GM12875 (cell line): Measurements from ENCODE around the gene CCDC85C.

Experiments
- H3K4me3 ChIP-seq: one replicate; pipeline ENCODE4 v1.5.1; 2011; ENCODE audit warnings: low read depth, low read length, control low read depth
- TF ChIP-seq, protein P1 (sequence below): IDR thresholded peaks from 2 replicates; pipeline ENCODE4 v1.5.1; 2011; ENCODE audit warnings: low read depth, mild to moderate bottlenecking, control low read depth, inconsistent platforms, low read length, moderate library complexity, borderline replicate concordance; ENCODE audit not compliant: insufficient read depth

The CCDC85C gene

DNA sequence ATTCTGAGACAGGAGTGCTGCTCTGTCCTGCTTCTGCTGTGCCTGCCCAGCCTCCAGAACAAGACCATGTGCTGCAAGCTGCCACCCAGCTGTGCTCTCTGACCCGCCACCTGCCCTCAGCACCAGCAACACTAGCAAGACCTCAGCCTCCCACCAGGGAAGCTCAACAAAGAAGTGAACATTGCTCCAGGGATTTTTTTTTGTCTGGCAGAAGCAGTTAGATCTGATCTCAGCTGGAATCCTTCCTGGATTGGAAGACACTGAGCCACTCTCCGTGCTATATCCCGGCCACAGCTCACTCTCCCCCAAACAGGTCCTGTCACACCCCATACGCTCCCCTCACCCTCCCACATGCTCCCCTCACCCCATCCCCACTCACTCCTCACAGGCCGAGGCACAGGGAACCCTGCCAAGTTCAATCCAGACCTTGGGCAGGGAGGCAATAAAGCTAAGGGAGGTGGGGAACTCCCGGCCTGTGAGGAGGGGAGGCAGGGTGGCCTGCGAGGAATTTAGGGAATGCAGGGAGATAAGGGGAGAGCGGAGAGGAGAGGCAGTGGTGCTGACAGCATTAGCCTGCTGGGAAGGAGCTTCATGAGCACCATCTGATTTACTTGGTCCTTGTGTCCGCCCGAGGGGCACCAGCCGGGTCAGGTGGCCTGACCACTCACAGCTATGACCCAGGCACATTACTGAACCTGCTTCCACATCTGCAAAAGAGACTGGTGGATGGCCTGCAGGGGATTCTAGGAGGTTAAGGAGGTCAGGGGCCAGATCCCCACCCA is 29.7 kb downstream of the CCDC85C start:
- no peak overlapping the region for H3K4me3 ChIP-seq
- TF ChIP-seq, protein P1, sequence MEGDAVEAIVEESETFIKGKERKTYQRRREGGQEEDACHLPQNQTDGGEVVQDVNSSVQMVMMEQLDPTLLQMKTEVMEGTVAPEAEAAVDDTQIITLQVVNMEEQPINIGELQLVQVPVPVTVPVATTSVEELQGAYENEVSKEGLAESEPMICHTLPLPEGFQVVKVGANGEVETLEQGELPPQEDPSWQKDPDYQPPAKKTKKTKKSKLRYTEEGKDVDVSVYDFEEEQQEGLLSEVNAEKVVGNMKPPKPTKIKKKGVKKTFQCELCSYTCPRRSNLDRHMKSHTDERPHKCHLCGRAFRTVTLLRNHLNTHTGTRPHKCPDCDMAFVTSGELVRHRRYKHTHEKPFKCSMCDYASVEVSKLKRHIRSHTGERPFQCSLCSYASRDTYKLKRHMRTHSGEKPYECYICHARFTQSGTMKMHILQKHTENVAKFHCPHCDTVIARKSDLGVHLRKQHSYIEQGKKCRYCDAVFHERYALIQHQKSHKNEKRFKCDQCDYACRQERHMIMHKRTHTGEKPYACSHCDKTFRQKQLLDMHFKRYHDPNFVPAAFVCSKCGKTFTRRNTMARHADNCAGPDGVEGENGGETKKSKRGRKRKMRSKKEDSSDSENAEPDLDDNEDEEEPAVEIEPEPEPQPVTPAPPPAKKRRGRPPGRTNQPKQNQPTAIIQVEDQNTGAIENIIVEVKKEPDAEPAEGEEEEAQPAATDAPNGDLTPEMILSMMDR: no peak

GRCh38 chr14:99573436-99574098 is 30.4 kb downstream of the CCDC85C start:
- TF ChIP-seq, protein P1: no peak

GRCh38 chr14:99573000-99573330 is 31.0 kb downstream of the CCDC85C start:
- TF ChIP-seq, protein P1: no peak
- no peak overlapping the region for H3K4me3 ChIP-seq

More at GRCh38 chr14:99573436-99574098, 30.4 kb downstream of the CCDC85C start:
- H3K4me3 ChIP-seq: no peak overlapping the region

GRCh38 chr14:99572173-99572999 is 31.6 kb downstream of the CCDC85C start:
- TF ChIP-seq, protein P1: no peak
- no peak overlapping the region for H3K4me3 ChIP-seq

- H3K4me3 ChIP-seq: no peak overlapping the region
- TF ChIP-seq, protein P1: no peak
Observed at GRCh38 chr14:99571303-99571986, 32.6 kb downstream of the CCDC85C start.

- no peak overlapping the region for H3K4me3 ChIP-seq
- TF ChIP-seq, protein P1: no peak
Observed at GRCh38 chr14:99570544-99571302, 33.3 kb downstream of the CCDC85C start.
